GM12891 (cell line): ENCODE measurements around the gene PITPNM2.

Experiments
- DNase-seq: peaks from one replicate; pipeline ENCODE4 v3.0.0; 2011; ENCODE audit warnings: low spot score; ENCODE audit not compliant: insufficient read length
- FAIRE-seq: peaks from 2 replicates; lab custom pipeline; 2011; peaks lifted over from hg19 to GRCh38; lab: Jason Lieb, UNC
- PAX5 ChIP-seq: IDR thresholded peaks from 2 replicates; pipeline ENCODE4 v1.6.1; 2011; ENCODE audit warnings: low read length, moderate library complexity, mild to moderate bottlenecking; ENCODE audit not compliant: insufficient read depth, severe bottlenecking
- POLR2A ChIP-seq: IDR thresholded peaks from 2 replicates; pipeline ENCODE4 v1.6.1; 2011; ENCODE audit warnings: low read depth, low read length, control low read depth
- POLR2AphosphoS5 ChIP-seq: IDR thresholded peaks from 2 replicates; pipeline ENCODE4 v1.6.1; 2011; ENCODE audit warnings: low read depth, low read length, control low read depth
- POU2F2 ChIP-seq: IDR thresholded peaks from 2 replicates; pipeline ENCODE4 v1.6.1; 2011; ENCODE audit warnings: low read depth, mild to moderate bottlenecking, control low read depth, low read length, moderate library complexity
- SPI1 ChIP-seq: IDR thresholded peaks from 2 replicates; pipeline ENCODE4 v1.6.1; 2011; ENCODE audit warnings: low read depth, low read length, control low read depth
- TAF1 ChIP-seq: IDR thresholded peaks from 2 replicates; pipeline ENCODE4 v1.6.1; 2011; ENCODE audit warnings: low read depth, low read length, control low read depth

The PITPNM2 gene

GRCh38 chr12:123139926-123140675 lies 10.8 kb downstream of the PITPNM2 start:
- DNase-seq (no peak), FAIRE-seq (no peak)
- no peak for TF ChIP-seq POLR2AphosphoS5
- TF ChIP-seq POU2F2, result no peak
- no peak for TF ChIP-seq TAF1
- TF ChIP-seq POLR2A, result no peak
- no peak for TF ChIP-seq PAX5
- TF ChIP-seq SPI1, result no peak

- FAIRE-seq (no peak), DNase-seq (no peak)
Measured at GRCh38 chr12:123135688-123136087, 15.2 kb downstream of the PITPNM2 start.

GRCh38 chr12:123134826-123135225 lies 16.1 kb downstream of the PITPNM2 start:
- DNase-seq, result no peak
- FAIRE-seq, result no peak
- TF ChIP-seq POLR2A, result no peak

More at GRCh38 chr12:123135688-123136087, 15.2 kb downstream of the PITPNM2 start:
- TF ChIP-seq POU2F2 (no peak), POLR2AphosphoS5 (no peak), PAX5 (no peak), TAF1 (no peak), POLR2A (no peak), SPI1 (no peak)

- no peak for TF ChIP-seq POU2F2
- FAIRE-seq (no peak), DNase-seq (no peak)
Measured at GRCh38 chr12:123134271-123134671, 16.6 kb downstream of the PITPNM2 start.

- DNase-seq (no peak), FAIRE-seq (no peak)
- TF ChIP-seq PAX5, result no peak
- TF ChIP-seq SPI1, result no peak
- no peak for TF ChIP-seq POLR2AphosphoS5
- TF ChIP-seq POU2F2, result no peak
- no peak for TF ChIP-seq POLR2A
- no peak for TF ChIP-seq TAF1
Measured at GRCh38 chr12:123133701-123134100, 17.2 kb downstream of the PITPNM2 start.

- no peak for DNase-seq
- no peak for FAIRE-seq
- TF ChIP-seq POLR2AphosphoS5 (no peak), PAX5 (no peak), TAF1 (no peak), POLR2A (no peak), SPI1 (no peak), POU2F2 (no peak)
Measured at GRCh38 chr12:123132951-123133619, 17.8 kb downstream of the PITPNM2 start.

GRCh38 chr12:123131879-123132402 lies 18.9 kb downstream of the PITPNM2 start:
- FAIRE-seq (peak; percentile 79), DNase-seq (no peak)
- TF ChIP-seq PAX5, result no peak
- no peak for TF ChIP-seq POLR2A
- TF ChIP-seq POLR2AphosphoS5, result no peak
- no peak for TF ChIP-seq POU2F2
- no peak for TF ChIP-seq SPI1
- TF ChIP-seq TAF1, result no peak

- no peak for FAIRE-seq
- TF ChIP-seq POLR2A (no peak), POLR2AphosphoS5 (no peak), POU2F2 (no peak), PAX5 (no peak), SPI1 (no peak), TAF1 (no peak)
- DNase-seq, result no peak
Measured at GRCh38 chr12:123131291-123131832, 19.5 kb downstream of the PITPNM2 start.

GRCh38 chr12:123129621-123130020 lies 21.3 kb downstream of the PITPNM2 start:
- DNase-seq, result no peak
- no peak for FAIRE-seq
- TF ChIP-seq POLR2AphosphoS5, result no peak
- TF ChIP-seq PAX5, result no peak
- TF ChIP-seq TAF1, result no peak
- TF ChIP-seq SPI1, result no peak
- no peak for TF ChIP-seq POU2F2
- TF ChIP-seq POLR2A, result no peak

- FAIRE-seq, result no peak
- DNase-seq, result no peak
- no peak for TF ChIP-seq TAF1
- no peak for TF ChIP-seq POLR2AphosphoS5
- no peak for TF ChIP-seq SPI1
Measured at GRCh38 chr12:123127182-123127495, 23.8 kb downstream of the PITPNM2 start.
